A549 (cell line): ENCODE data around the gene MUC2.

Experiments
- CHD2 ChIP-seq: fragments of 150-350 bp; IDR thresholded peaks from 2 replicates; pipeline ENCODE4 v1.6.1; 2014; ENCODE audit warnings: low read length; ENCODE audit not compliant: partially characterized antibody
- EP300 ChIP-seq, 2 experiments: fragments of >200 bp; sonication (Bioruptor Twin); formaldehyde crosslinking; IDR thresholded peaks; 2 replicates in 1 of 2; 3 replicates in 1 of 2; pipeline ENCODE4 v1.6.1; 2016 to 2017
- JUN ChIP-seq, 2 experiments: fragments of >200 bp; sonication (Bioruptor Twin); formaldehyde crosslinking; IDR thresholded peaks; 2 replicates in 1 of 2; 3 replicates in 1 of 2; pipeline ENCODE4 v1.6.1; 2016 to 2017
- KDM5A ChIP-seq: fragments of 200-600 bp; sonication (generic); IDR thresholded peaks from 2 replicates; pipeline ENCODE4 v1.6.1; 2016; ENCODE audit warnings: antibody characterized with exemption, mild to moderate bottlenecking
- MAZ ChIP-seq: fragments of 150-350 bp; IDR thresholded peaks from 2 replicates; pipeline ENCODE4 v1.6.1; 2014; ENCODE audit warnings: antibody characterized with exemption, low read depth, low read length, borderline replicate concordance
- PHF8 ChIP-seq: fragments of 200-600 bp; sonication (generic); IDR thresholded peaks from 2 replicates; pipeline ENCODE4 v1.6.1; 2016; ENCODE audit warnings: low read depth, mild to moderate bottlenecking, antibody characterized with exemption, moderate library complexity, borderline replicate concordance
- POLR2A ChIP-seq: IDR thresholded peaks from 2 replicates; pipeline ENCODE4 v1.6.1; 2012; ENCODE audit warnings: mild to moderate bottlenecking, low read length
- SMC3 ChIP-seq: fragments of >200 bp; sonication (Bioruptor Twin); formaldehyde crosslinking; IDR thresholded peaks from 3 replicates; pipeline ENCODE4 v1.6.1; 2018; ENCODE audit warnings: inconsistent platforms
- TF ChIP-seq, protein P1 (sequence below): fragments of >200 bp; sonication (Bioruptor Twin); formaldehyde crosslinking; IDR thresholded peaks from 3 replicates; pipeline ENCODE4 v1.5.1; 2016
- TF ChIP-seq, protein P2 (sequence below): fragments of 150-350 bp; IDR thresholded peaks from 2 replicates; pipeline ENCODE4 v1.6.1; 2014; ENCODE audit warnings: low read depth, mild to moderate bottlenecking, low read length

- no peak for TF ChIP-seq SMC3
- no peak for TF ChIP-seq KDM5A
- TF ChIP-seq MAZ: no peak
- no peak for TF ChIP-seq EP300 (IDR thresholded peaks at IDR 0.05)
- no peak for TF ChIP-seq PHF8
- TF ChIP-seq, protein P1, sequence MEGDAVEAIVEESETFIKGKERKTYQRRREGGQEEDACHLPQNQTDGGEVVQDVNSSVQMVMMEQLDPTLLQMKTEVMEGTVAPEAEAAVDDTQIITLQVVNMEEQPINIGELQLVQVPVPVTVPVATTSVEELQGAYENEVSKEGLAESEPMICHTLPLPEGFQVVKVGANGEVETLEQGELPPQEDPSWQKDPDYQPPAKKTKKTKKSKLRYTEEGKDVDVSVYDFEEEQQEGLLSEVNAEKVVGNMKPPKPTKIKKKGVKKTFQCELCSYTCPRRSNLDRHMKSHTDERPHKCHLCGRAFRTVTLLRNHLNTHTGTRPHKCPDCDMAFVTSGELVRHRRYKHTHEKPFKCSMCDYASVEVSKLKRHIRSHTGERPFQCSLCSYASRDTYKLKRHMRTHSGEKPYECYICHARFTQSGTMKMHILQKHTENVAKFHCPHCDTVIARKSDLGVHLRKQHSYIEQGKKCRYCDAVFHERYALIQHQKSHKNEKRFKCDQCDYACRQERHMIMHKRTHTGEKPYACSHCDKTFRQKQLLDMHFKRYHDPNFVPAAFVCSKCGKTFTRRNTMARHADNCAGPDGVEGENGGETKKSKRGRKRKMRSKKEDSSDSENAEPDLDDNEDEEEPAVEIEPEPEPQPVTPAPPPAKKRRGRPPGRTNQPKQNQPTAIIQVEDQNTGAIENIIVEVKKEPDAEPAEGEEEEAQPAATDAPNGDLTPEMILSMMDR: no peak
- TF ChIP-seq CHD2: no peak
- TF ChIP-seq JUN (IDR thresholded peaks at IDR 0.05): no peak
- TF ChIP-seq, protein P2, sequence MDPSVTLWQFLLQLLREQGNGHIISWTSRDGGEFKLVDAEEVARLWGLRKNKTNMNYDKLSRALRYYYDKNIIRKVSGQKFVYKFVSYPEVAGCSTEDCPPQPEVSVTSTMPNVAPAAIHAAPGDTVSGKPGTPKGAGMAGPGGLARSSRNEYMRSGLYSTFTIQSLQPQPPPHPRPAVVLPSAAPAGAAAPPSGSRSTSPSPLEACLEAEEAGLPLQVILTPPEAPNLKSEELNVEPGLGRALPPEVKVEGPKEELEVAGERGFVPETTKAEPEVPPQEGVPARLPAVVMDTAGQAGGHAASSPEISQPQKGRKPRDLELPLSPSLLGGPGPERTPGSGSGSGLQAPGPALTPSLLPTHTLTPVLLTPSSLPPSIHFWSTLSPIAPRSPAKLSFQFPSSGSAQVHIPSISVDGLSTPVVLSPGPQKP: no peak
- TF ChIP-seq POLR2A: no peak
These were observed 44.3 kb downstream of the MUC2 start for GRCh38 chr11:1118755-1119603.
